ENCODE measurements around the gene WDR7. TPM values are rescaled to one million over a fixed set of nuclear protein-coding genes. Genes with fewer than 3 reads are reported as not detected.

WDR7 gene
- total RNA-seq, 6 experiments from 2014 or later, result 10.4 to 18.8 (median 15.3) TPM

- H3K36me3 ChIP-seq, result no peaks in the 10 kb centered on the region
- ATAC-seq, result no peak
- WGBS (ENCODE audit: insufficient coverage, low coverage, low lambda C conversion rate, missing lambda C conversion rate), result 87% methylated on average over 7 of the region's 7 CpGs
- TF ChIP-seq CTCF (IDR thresholded peaks at IDR 0.05) (no peak), POLR2A (IDR thresholded peaks at IDR 0.05) (no peak)
- no peak for DNase-seq
- H3K4me3 ChIP-seq, result no peak overlapping the region
- intact Hi-C loops (cut with DNase I), result no loop called here
- H3K4me1 ChIP-seq, result no peaks in the 10 kb centered on the region
- no peaks in the 10 kb centered on the region for H3K9me3 ChIP-seq
- H3K27me3 ChIP-seq, result no peaks in the 10 kb centered on the region
- no peak overlapping the region for H3K27ac ChIP-seq
These were observed 311.2 kb downstream of the WDR7 start for GRCh38 chr18:56962322-56962721.

- 96% methylated on average over 3 of the region's 3 CpGs for WGBS (ENCODE audit: insufficient coverage, low coverage, low lambda C conversion rate, missing lambda C conversion rate)
- TF ChIP-seq CTCF (IDR thresholded peaks at IDR 0.05) (no peak), POLR2A (IDR thresholded peaks at IDR 0.05) (no peak)
- H3K27me3 ChIP-seq, result no peaks in the 10 kb centered on the region
- no peak overlapping the region for H3K27ac ChIP-seq
- H3K9me3 ChIP-seq, result no peaks in the 10 kb centered on the region
- DNase-seq (no peak), ATAC-seq (no peak)
- no peak overlapping the region for H3K4me3 ChIP-seq
- H3K36me3 ChIP-seq, result no peaks in the 10 kb centered on the region
- no peaks in the 10 kb centered on the region for H3K4me1 ChIP-seq
- intact Hi-C loops (cut with DNase I), result no loop called here
These were observed 315.9 kb downstream of the WDR7 start for GRCh38 chr18:56967035-56967434.

GRCh38 chr18:56973487-56973886, 322.3 kb downstream of the WDR7 start:
- no peak overlapping the region for H3K27ac ChIP-seq
- no peak for TF ChIP-seq POLR2A (IDR thresholded peaks at IDR 0.05)
- TF ChIP-seq CTCF (IDR thresholded peaks at IDR 0.05), result no peak
- H3K4me3 ChIP-seq, result no peak overlapping the region
- DNase-seq, result no peak
- ATAC-seq, result no peak
- no peaks in the 10 kb centered on the region for H3K9me3 ChIP-seq
- no peaks in the 10 kb centered on the region for H3K4me1 ChIP-seq
- no peaks in the 10 kb centered on the region for H3K36me3 ChIP-seq
- intact Hi-C loops (cut with DNase I), result no loop called here
- 100% methylated on average over 2 of the region's 2 CpGs for WGBS (ENCODE audit: insufficient coverage, low coverage, low lambda C conversion rate, missing lambda C conversion rate)
- H3K27me3 ChIP-seq, result no peaks in the 10 kb centered on the region

- intact Hi-C loops (cut with DNase I), result no loop called here
- 71% methylated on average over 1 of the region's 1 CpG for WGBS (ENCODE audit: insufficient coverage, low coverage, low lambda C conversion rate, missing lambda C conversion rate)
- ATAC-seq, result no peak
- DNase-seq, result no peak
- TF ChIP-seq POLR2A (IDR thresholded peaks at IDR 0.05) (no peak), CTCF (IDR thresholded peaks at IDR 0.05) (no peak)
- Histone ChIP-seq H3K9me3 (no peaks in the 10 kb centered on the region), H3K27me3 (no peaks in the 10 kb centered on the region), H3K27ac (no peak overlapping the region), H3K4me3 (no peak overlapping the region), H3K4me1 (no peaks in the 10 kb centered on the region), H3K36me3 (no peaks in the 10 kb centered on the region)
These were observed 323.0 kb downstream of the WDR7 start for GRCh38 chr18:56974141-56974540.

- Histone ChIP-seq H3K4me3 (no peak overlapping the region), H3K9me3 (no peaks in the 10 kb centered on the region), H3K27me3 (no peaks in the 10 kb centered on the region), H3K4me1 (no peaks in the 10 kb centered on the region), H3K36me3 (no peaks in the 10 kb centered on the region), H3K27ac (no peak overlapping the region)
- no peak for DNase-seq
- intact Hi-C loops (cut with DNase I), result no loop called here
- no peak for ATAC-seq
- TF ChIP-seq POLR2A (IDR thresholded peaks at IDR 0.05), result no peak
- TF ChIP-seq CTCF (IDR thresholded peaks at IDR 0.05), result no peak
- 100% methylated on average over 1 of the region's 1 CpG for WGBS (ENCODE audit: insufficient coverage, low coverage, low lambda C conversion rate, missing lambda C conversion rate)
These were observed 324.1 kb downstream of the WDR7 start for GRCh38 chr18:56975276-56975675.
